Activated CD4-positive, CD25-positive, alpha-beta regulatory T cell (primary cell): ENCODE data around the gene GRWD1.

Experiments used
- DNase-seq, 4 experiments: peaks; one replicate each; lab custom pipeline; 2025; lab: John Stamatoyannopoulos, UW

The GRWD1 gene

GRCh38 chr19:48456864-48457263 lies 11.1 kb downstream of the GRWD1 start:
- DNase-seq = no peak

GRCh38 chr19:48458016-48458415 lies 12.2 kb downstream of the GRWD1 start:
- no peak for DNase-seq

- no peak for DNase-seq
Observed at GRCh38 chr19:48461651-48461981, 15.8 kb downstream of the GRWD1 start.

GRCh38 chr19:48461982-48462655 lies 16.3 kb downstream of the GRWD1 start:
- no peak for DNase-seq

- DNase-seq = no peak
Observed at GRCh38 chr19:48465215-48465614, 19.4 kb downstream of the GRWD1 start.

GRCh38 chr19:48466561-48467325 lies 21.0 kb downstream of the GRWD1 start:
- DNase-seq = no peak

- DNase-seq = peak; percentile 95 to 99 (median 97)
Observed at GRCh38 chr19:48468772-48469288, 23.0 kb downstream of the GRWD1 start.

GRCh38 chr19:48469289-48469881 lies 23.6 kb downstream of the GRWD1 start, which contains the start of gene CYTH2:
TSS of gene CYTH2 (plus strand) at chr19:48469369. CDS start at chr19:48469508, 139 bp downstream.
- DNase-seq = peak; percentile 41 to 63 (median 50)

- DNase-seq = no peak
Observed at GRCh38 chr19:48469934-48470680, 24.3 kb downstream of the GRWD1 start.

GRCh38 chr19:48470856-48471255 lies 25.1 kb downstream of the GRWD1 start:
- no peak for DNase-seq

- no peak for DNase-seq
Observed at GRCh38 chr19:48471836-48472235, 26.1 kb downstream of the GRWD1 start.

GRCh38 chr19:48473161-48473966 lies 27.6 kb downstream of the GRWD1 start:
- DNase-seq = no peak

- no peak for DNase-seq
Observed at GRCh38 chr19:48474084-48474592, 28.4 kb downstream of the GRWD1 start.

GRCh38 chr19:48475369-48476068 lies 29.7 kb downstream of the GRWD1 start:
- no peak for DNase-seq

GRCh38 chr19:48476176-48476575 lies 30.4 kb downstream of the GRWD1 start:
- DNase-seq = no peak

- no peak for DNase-seq
Observed at GRCh38 chr19:48477067-48477685, 31.4 kb downstream of the GRWD1 start.

GRCh38 chr19:48477698-48478338 lies 32.0 kb downstream of the GRWD1 start:
- no peak for DNase-seq

- no peak for DNase-seq
Observed at GRCh38 chr19:48478339-48479256, 32.8 kb downstream of the GRWD1 start.
